ENCODE results near the gene MYO5B.

The MYO5B gene

GRCh38 chr18:49875155-49875554, 319.8 kb downstream of the MYO5B start:
- H3K9ac ChIP-seq (ENCODE audit: low read length): no peak overlapping the region
- no peak overlapping the region for H3K4me2 ChIP-seq (ENCODE audit: low read depth, low read length, poor library complexity, severe bottlenecking)
- H3K27me3 ChIP-seq (ENCODE audit: low read length): no peaks in the 10 kb centered on the region
- H3F3A ChIP-seq (ENCODE audit: insufficient read depth): no peaks in the 10 kb centered on the region
- H3K9me2 ChIP-seq (replicated peaks; ENCODE audit: insufficient read depth, low read length): no peaks in the 10 kb centered on the region
- TF ChIP-seq EZH2phosphoT487 (conservative IDR thresholded peaks at IDR 0.05; ENCODE audit: low read length): no peak
- TF ChIP-seq CTCF (IDR thresholded peaks at IDR 0.05; ENCODE audit: insufficient read depth, low read length, poor library complexity, severe bottlenecking): no peak
- H2AFZ ChIP-seq (ENCODE audit: low read depth, low read length, severe bottlenecking): no peak overlapping the region
- no peaks in the 10 kb centered on the region for H3K79me2 ChIP-seq (ENCODE audit: insufficient read depth, low read length)
- H3K9me3 ChIP-seq (ENCODE audit: insufficient read depth, low read length): no peaks in the 10 kb centered on the region
- no peak overlapping the region for H3K27ac ChIP-seq (ENCODE audit: low read depth, low read length)
- no peaks in the 10 kb centered on the region for H4K20me1 ChIP-seq (ENCODE audit: low read depth, low read length)
- no peak overlapping the region for H3K4me3 ChIP-seq (ENCODE audit: insufficient read depth, low read length, poor library complexity, severe bottlenecking)
- H3K36me3 ChIP-seq (ENCODE audit: low read length): no peaks in the 10 kb centered on the region

DNA sequence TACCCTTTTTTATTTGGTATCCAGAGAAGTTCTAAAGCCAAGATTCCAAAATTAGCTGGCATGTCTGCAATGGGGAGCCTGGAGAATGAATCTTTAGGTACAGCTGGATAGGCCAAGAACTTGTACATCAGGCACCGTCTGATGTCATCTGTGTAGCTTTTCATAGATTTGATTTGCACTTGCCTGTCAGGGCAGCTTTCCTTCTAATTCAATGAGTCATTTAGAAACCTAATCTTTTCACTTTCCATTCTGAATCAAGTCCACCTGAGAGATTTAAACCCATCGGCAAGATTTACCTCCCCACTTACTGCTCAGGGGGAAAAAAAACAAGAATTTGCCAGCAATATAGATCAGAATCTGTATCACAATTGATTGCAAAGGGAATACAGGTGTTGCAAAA, 320.7 kb downstream of the MYO5B start:
- H3K4me2 ChIP-seq (ENCODE audit: low read depth, low read length, poor library complexity, severe bottlenecking): no peak overlapping the region
- H3K4me3 ChIP-seq (ENCODE audit: insufficient read depth, low read length, poor library complexity, severe bottlenecking): no peak overlapping the region
- H3K79me2 ChIP-seq (ENCODE audit: insufficient read depth, low read length): no peaks in the 10 kb centered on the region
- H3F3A ChIP-seq (ENCODE audit: insufficient read depth): no peaks in the 10 kb centered on the region
- H4K20me1 ChIP-seq (ENCODE audit: low read depth, low read length): no peaks in the 10 kb centered on the region
- H3K9me2 ChIP-seq (replicated peaks; ENCODE audit: insufficient read depth, low read length): no peaks in the 10 kb centered on the region
- H3K36me3 ChIP-seq (ENCODE audit: low read length): no peaks in the 10 kb centered on the region
- no peak overlapping the region for H3K9ac ChIP-seq (ENCODE audit: low read length)
- no peaks in the 10 kb centered on the region for H3K9me3 ChIP-seq (ENCODE audit: insufficient read depth, low read length)
- no peaks in the 10 kb centered on the region for H3K27me3 ChIP-seq (ENCODE audit: low read length)
- TF ChIP-seq EZH2phosphoT487 (conservative IDR thresholded peaks at IDR 0.05; ENCODE audit: low read length) (no peak), CTCF (IDR thresholded peaks at IDR 0.05; ENCODE audit: insufficient read depth, low read length, poor library complexity, severe bottlenecking) (no peak)
- no peak overlapping the region for H3K27ac ChIP-seq (ENCODE audit: low read depth, low read length)
- H2AFZ ChIP-seq (ENCODE audit: low read depth, low read length, severe bottlenecking): no peak overlapping the region

DNA sequence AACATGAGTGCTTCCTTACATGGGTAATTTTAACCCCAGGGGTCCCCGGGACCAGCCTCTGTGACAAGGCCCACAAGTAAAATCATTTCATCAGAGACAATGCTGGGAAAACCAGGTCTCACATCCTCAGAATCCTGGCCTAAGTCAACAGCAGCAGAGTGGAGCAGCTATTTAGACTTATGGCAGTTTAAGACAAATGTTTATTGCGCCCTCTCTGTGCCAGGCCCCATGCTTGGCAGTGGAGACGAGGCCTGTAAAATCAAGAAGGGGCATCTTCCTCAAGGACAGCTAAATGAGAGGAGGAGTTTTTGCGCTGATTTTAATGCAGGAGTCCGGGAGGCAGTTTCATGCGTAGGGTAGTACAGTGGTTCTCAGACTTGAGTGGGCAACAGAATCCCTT, 325.6 kb downstream of the MYO5B start:
- Histone ChIP-seq H3K9me3 (ENCODE audit: insufficient read depth, low read length) (no peaks in the 10 kb centered on the region), H3K27ac (ENCODE audit: low read depth, low read length) (no peak overlapping the region), H3K9me2 (replicated peaks; ENCODE audit: insufficient read depth, low read length) (no peaks in the 10 kb centered on the region), H3K27me3 (ENCODE audit: low read length) (no peaks in the 10 kb centered on the region), H3K4me3 (ENCODE audit: insufficient read depth, low read length, poor library complexity, severe bottlenecking) (no peak overlapping the region), H3K36me3 (ENCODE audit: low read length) (no peaks in the 10 kb centered on the region), H3K9ac (ENCODE audit: low read length) (no peak overlapping the region), H4K20me1 (ENCODE audit: low read depth, low read length) (no peaks in the 10 kb centered on the region), H2AFZ (ENCODE audit: low read depth, low read length, severe bottlenecking) (no peak overlapping the region), H3F3A (ENCODE audit: insufficient read depth) (no peaks in the 10 kb centered on the region), H3K4me2 (ENCODE audit: low read depth, low read length, poor library complexity, severe bottlenecking) (no peak overlapping the region), H3K79me2 (ENCODE audit: insufficient read depth, low read length) (no peaks in the 10 kb centered on the region)
- TF ChIP-seq EZH2phosphoT487 (conservative IDR thresholded peaks at IDR 0.05; ENCODE audit: low read length): no peak
- TF ChIP-seq CTCF (IDR thresholded peaks at IDR 0.05; ENCODE audit: insufficient read depth, low read length, poor library complexity, severe bottlenecking): no peak

- H3F3A ChIP-seq (ENCODE audit: insufficient read depth): no peaks in the 10 kb centered on the region
- H3K4me2 ChIP-seq (ENCODE audit: low read depth, low read length, poor library complexity, severe bottlenecking): no peak overlapping the region
- no peak overlapping the region for H3K9ac ChIP-seq (ENCODE audit: low read length)
- no peaks in the 10 kb centered on the region for H3K9me2 ChIP-seq (replicated peaks; ENCODE audit: insufficient read depth, low read length)
- H4K20me1 ChIP-seq (ENCODE audit: low read depth, low read length): no peaks in the 10 kb centered on the region
- no peak overlapping the region for H3K4me3 ChIP-seq (ENCODE audit: insufficient read depth, low read length, poor library complexity, severe bottlenecking)
- TF ChIP-seq EZH2phosphoT487 (conservative IDR thresholded peaks at IDR 0.05; ENCODE audit: low read length) (no peak), CTCF (IDR thresholded peaks at IDR 0.05; ENCODE audit: insufficient read depth, low read length, poor library complexity, severe bottlenecking) (no peak)
- H3K79me2 ChIP-seq (ENCODE audit: insufficient read depth, low read length): no peaks in the 10 kb centered on the region
- H3K27ac ChIP-seq (ENCODE audit: low read depth, low read length): no peak overlapping the region
- H3K9me3 ChIP-seq (ENCODE audit: insufficient read depth, low read length): no peaks in the 10 kb centered on the region
- H2AFZ ChIP-seq (ENCODE audit: low read depth, low read length, severe bottlenecking): no peak overlapping the region
- no peaks in the 10 kb centered on the region for H3K27me3 ChIP-seq (ENCODE audit: low read length)
- no peaks in the 10 kb centered on the region for H3K36me3 ChIP-seq (ENCODE audit: low read length)
Measured at GRCh38 chr18:49866680-49867079, 328.3 kb downstream of the MYO5B start.
